BJ (cell line): ENCODE data around the gene OR9Q1. TPM values are rescaled to one million over a fixed set of nuclear protein-coding genes. Genes with fewer than 3 reads are reported as not detected.

Experiments
- CTCF ChIA-PET: fragments of 350-600 bp; formaldehyde crosslinking; extraction: SDS; loops from one replicate; lab custom pipeline; 2021; ENCODE audit warnings: antibody characterized with exemption, inconsistent platforms; lab: Yijun Ruan, JAX
- POLR2A ChIA-PET: fragments of 300-600 bp; sonication (Branson Sonifier 250); formaldehyde crosslinking; extraction: SDS; loops from one replicate; lab custom pipeline; 2021; ENCODE audit warnings: antibody characterized with exemption; lab: Charles Lee
- DNase-seq: peaks from one replicate; pipeline ENCODE4 v3.0.0-alpha.2; 2011; ENCODE audit warnings: low read depth
- H3K27me3 ChIP-seq: 2 replicates; pipeline ENCODE4 v1.6.0; 2011; ENCODE audit warnings: low read length; ENCODE audit not compliant: control insufficient read depth, insufficient read depth
- H3K36me3 ChIP-seq: 2 replicates; pipeline ENCODE4 v1.5.1; 2011; ENCODE audit warnings: low read length; ENCODE audit not compliant: control insufficient read depth, insufficient read depth
- H3K4me3 ChIP-seq: 2 replicates; pipeline ENCODE4 v1.5.1; 2011; ENCODE audit warnings: low read depth, mild to moderate bottlenecking, control low read depth, low read length
- polyA plus RNA-seq: library from polyadenylated mRNA; depleted of rRNA; stranded (reverse); fragments of >200 nt; gene quantifications from 2 replicates; pipeline ENCODE4 v1.2.3, GENCODE V29; 2011
- TF ChIP-seq, protein P1 (sequence below): IDR thresholded peaks from 2 replicates; pipeline ENCODE4 v1.5.1; 2011; ENCODE audit warnings: low read depth, mild to moderate bottlenecking, control low read depth, inconsistent platforms, low read length, moderate library complexity; ENCODE audit not compliant: insufficient read depth

The OR9Q1 gene
- polyA plus RNA-seq, 1 experiment = not detected

DNA sequence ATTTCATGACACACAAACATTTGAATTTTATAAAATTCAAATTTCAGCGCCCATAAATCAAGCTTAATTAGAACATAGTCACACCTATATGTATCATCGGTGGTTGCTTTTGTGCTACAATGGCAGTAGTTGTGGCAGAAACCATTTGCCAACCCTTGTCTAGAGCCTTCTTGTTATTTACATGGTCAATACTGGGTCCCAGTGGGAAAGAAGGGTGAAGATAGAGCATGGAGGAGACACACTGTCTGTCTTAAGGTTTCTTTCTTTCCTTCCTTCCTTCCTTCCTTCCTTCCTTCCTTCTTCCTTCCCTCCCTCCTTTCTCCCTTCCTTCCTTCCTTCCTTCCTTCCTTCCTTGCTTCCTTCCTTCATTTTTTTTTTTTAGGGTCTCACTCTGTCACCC, 10.8 kb downstream of the OR9Q1 start:
- Histone ChIP-seq H3K4me3 (no peak overlapping the region), H3K36me3 (no peaks in the 10 kb centered on the region), H3K27me3 (no peaks in the 10 kb centered on the region)
- TF ChIP-seq, protein P1, sequence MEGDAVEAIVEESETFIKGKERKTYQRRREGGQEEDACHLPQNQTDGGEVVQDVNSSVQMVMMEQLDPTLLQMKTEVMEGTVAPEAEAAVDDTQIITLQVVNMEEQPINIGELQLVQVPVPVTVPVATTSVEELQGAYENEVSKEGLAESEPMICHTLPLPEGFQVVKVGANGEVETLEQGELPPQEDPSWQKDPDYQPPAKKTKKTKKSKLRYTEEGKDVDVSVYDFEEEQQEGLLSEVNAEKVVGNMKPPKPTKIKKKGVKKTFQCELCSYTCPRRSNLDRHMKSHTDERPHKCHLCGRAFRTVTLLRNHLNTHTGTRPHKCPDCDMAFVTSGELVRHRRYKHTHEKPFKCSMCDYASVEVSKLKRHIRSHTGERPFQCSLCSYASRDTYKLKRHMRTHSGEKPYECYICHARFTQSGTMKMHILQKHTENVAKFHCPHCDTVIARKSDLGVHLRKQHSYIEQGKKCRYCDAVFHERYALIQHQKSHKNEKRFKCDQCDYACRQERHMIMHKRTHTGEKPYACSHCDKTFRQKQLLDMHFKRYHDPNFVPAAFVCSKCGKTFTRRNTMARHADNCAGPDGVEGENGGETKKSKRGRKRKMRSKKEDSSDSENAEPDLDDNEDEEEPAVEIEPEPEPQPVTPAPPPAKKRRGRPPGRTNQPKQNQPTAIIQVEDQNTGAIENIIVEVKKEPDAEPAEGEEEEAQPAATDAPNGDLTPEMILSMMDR = no peak
- DNase-seq = no peak
- ChIA-PET POLR2A (interaction anchor here (0.5 kb wide), 1 partner anchor 24 kb away, joined by 3 read pairs; no protein-coding TSS in a partner anchor), CTCF (no interaction called here)

DNA sequence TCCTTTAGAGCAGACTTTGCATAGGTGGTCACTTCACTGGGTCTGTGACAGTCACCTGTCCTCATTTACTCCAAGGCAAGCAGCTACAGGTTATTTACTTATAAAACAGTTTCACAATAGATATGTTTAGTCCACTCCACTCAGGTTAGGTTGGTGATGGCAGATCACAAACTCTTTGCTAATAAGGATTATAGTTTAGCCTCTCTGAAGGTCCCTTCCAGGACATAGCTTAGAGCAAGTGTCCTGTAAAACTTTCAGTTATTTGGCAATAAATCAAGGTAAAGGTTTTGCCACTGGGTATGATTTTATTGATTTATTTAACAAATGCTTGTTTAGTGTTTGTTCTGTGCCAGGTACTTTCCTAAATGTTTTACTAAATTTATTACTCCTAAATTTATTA, 15.9 kb downstream of the OR9Q1 start:
- no peaks in the 10 kb centered on the region for H3K36me3 ChIP-seq
- H3K27me3 ChIP-seq = no peaks in the 10 kb centered on the region
- DNase-seq = no peak
- CTCF ChIA-PET = no interaction called here
- no peak overlapping the region for H3K4me3 ChIP-seq
- TF ChIP-seq, protein P1 = no peak
- POLR2A ChIA-PET = no interaction called here

DNA sequence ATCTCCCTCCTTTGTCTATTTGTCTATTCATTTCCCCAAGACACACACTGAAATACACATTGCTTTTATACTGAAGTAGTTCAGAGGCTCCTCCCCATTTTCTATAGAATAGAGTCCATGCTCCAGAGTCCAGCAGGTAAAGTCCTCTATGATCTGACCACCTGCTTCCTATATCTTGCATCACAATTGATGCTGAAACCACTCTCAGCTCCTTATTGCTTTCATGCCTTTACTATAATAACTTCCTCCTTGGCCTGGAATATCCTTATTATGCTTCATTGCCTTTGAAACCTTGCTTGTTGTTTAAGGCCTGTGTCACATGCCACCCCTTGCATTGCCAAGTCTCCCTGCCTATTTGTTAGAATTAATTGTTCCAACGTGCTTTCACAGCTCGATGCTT, 19.7 kb downstream of the OR9Q1 start:
- no peak for DNase-seq
- TF ChIP-seq, protein P1 = no peak
- CTCF ChIA-PET = no interaction called here

DNA sequence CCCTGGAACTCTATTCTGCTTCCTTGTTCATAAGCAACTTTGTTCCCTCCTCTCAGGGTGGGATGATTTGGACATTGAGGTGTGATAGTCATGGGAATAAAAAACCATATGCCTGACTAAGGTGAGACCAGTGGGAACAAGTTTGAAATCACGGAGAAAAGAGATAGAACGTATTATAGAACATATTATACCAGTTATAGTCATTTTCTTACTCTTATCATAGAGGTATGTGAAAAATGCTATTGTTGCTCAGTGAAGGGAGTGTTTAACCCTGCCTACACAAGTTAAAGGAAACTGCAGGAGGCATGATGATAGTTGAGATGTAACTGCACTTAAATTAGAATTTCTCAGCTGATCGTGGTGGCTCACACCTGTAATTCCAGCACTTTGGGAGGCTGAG, 22.6 kb downstream of the OR9Q1 start:
- POLR2A ChIA-PET = no interaction called here
- Histone ChIP-seq H3K27me3 (no peaks in the 10 kb centered on the region), H3K4me3 (no peak overlapping the region), H3K36me3 (no peaks in the 10 kb centered on the region)
- CTCF ChIA-PET = interaction anchor here (1.1 to 1.3 kb wide), 2 partner anchors 10 to 14 kb away, joined by 3 read pairs; no protein-coding TSS in a partner anchor
- TF ChIP-seq, protein P1 = no peak
- no peak for DNase-seq

More for the DNA sequence above, 19.7 kb downstream of the OR9Q1 start:
- H3K36me3 ChIP-seq = no peaks in the 10 kb centered on the region
- no peak overlapping the region for H3K4me3 ChIP-seq
- POLR2A ChIA-PET = no interaction called here
- no peaks in the 10 kb centered on the region for H3K27me3 ChIP-seq

DNA sequence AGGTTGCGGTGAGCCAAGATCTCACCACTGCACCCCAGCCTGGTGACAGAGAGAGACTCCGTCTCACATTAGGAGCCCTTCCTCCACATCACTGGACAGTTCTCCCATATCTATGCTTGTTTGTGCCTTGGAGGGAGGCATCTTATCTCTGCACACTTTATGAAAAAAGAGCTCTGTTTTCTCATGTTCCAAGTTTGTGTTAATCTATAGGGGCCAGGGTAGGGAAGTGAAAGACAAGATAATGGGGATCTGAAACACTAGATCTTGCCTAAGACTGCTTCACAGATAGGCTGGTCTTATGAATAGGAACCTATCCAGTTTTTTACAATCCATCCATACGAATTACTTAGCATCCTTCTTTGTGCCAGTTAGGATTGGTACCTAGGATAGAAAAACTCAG, 24.1 kb downstream of the OR9Q1 start:
- TF ChIP-seq, protein P1 = no peak
- no peak for DNase-seq
- CTCF ChIA-PET = no interaction called here
- no peak overlapping the region for H3K4me3 ChIP-seq
- POLR2A ChIA-PET = no interaction called here
- H3K27me3 ChIP-seq = no peaks in the 10 kb centered on the region
- no peaks in the 10 kb centered on the region for H3K36me3 ChIP-seq
